NCI-H524 (cell line): Measurements from ENCODE around the gene BBOF1.
A peak's percentile ranks its signal among the peaks of the same experiment; 100 is the strongest.

Experiments used
- DNase-seq, 2 experiments: peaks; one replicate each; lab custom pipeline; 2025; lab: John Stamatoyannopoulos, UW

BBOF1 gene

DNA sequence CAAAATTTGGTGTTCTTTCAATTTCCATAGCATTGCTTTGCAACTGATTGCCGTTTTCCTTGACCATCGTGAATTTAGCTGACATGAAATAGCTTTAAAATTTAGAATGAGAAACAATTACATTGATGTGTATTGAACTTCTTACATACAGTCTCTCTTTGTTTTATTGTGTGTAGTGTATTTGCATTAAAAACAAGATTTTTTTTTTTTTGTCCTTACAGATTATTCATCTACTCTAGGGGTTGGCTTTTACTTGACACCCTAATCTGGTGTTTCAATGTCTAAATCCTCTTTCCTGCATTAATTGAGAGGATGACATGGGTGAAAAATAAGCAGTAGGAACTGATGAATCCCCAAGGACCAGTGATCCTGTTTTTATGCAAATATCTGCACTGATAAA lies 86.2 kb downstream of the BBOF1 start:
- DNase-seq, result no peak

- no peak for DNase-seq
These were observed 90.2 kb downstream of the BBOF1 start for GRCh38 chr14:74109369-74109768.

GRCh38 chr14:74111395-74112216 lies 92.5 kb downstream of the BBOF1 start:
- DNase-seq, result peak; percentile 35 to 75
